GM19043 (cell line): ENCODE data around the gene POLR3B.

Source experiments
- ATAC-seq: cut with Tn5 transposase; IDR thresholded peaks from one replicate; pipeline ENCODE4 v1.9.1; 2021; ENCODE audit warnings: low read depth; ENCODE audit not compliant: unreplicated experiment

The POLR3B gene

GRCh38 chr12:106409878-106410277 is 52.3 kb downstream of the POLR3B start:
- ATAC-seq = no peak

- no peak for ATAC-seq
Observed at GRCh38 chr12:106412563-106412962, 55.0 kb downstream of the POLR3B start.

GRCh38 chr12:106415134-106415533 is 57.6 kb downstream of the POLR3B start:
- ATAC-seq = no peak

GRCh38 chr12:106416273-106416672 is 58.7 kb downstream of the POLR3B start:
- no peak for ATAC-seq

GRCh38 chr12:106417926-106418910 is 60.7 kb downstream of the POLR3B start:
- no peak for ATAC-seq

GRCh38 chr12:106418970-106419369 is 61.4 kb downstream of the POLR3B start:
- ATAC-seq = no peak

GRCh38 chr12:106423291-106423690 is 65.7 kb downstream of the POLR3B start:
- no peak for ATAC-seq

- ATAC-seq = no peak
Observed at GRCh38 chr12:106425061-106425702, 67.6 kb downstream of the POLR3B start.

GRCh38 chr12:106427917-106428316 is 70.4 kb downstream of the POLR3B start:
- no peak for ATAC-seq

GRCh38 chr12:106428384-106428783 is 70.8 kb downstream of the POLR3B start:
- ATAC-seq = no peak

GRCh38 chr12:106429043-106429552 is 71.5 kb downstream of the POLR3B start:
- ATAC-seq = no peak

- ATAC-seq = no peak
Observed at GRCh38 chr12:106429636-106430035, 72.1 kb downstream of the POLR3B start.

- ATAC-seq = no peak
Observed at GRCh38 chr12:106431839-106432411, 74.4 kb downstream of the POLR3B start.

- no peak for ATAC-seq
Observed at GRCh38 chr12:106433055-106433454, 75.5 kb downstream of the POLR3B start.

GRCh38 chr12:106434526-106434925 is 77.0 kb downstream of the POLR3B start:
- ATAC-seq = no peak

- ATAC-seq = no peak
Observed at GRCh38 chr12:106436164-106436563, 78.6 kb downstream of the POLR3B start.

- ATAC-seq = no peak
Observed at GRCh38 chr12:106442575-106442974, 85.0 kb downstream of the POLR3B start.

- no peak for ATAC-seq
Observed at GRCh38 chr12:106445053-106445452, 87.5 kb downstream of the POLR3B start.

GRCh38 chr12:106445959-106446358 is 88.4 kb downstream of the POLR3B start:
- ATAC-seq = no peak

- no peak for ATAC-seq
Observed at GRCh38 chr12:106446419-106447092, 89.0 kb downstream of the POLR3B start.

GRCh38 chr12:106452309-106452708 is 94.8 kb downstream of the POLR3B start:
- ATAC-seq = no peak
